GM19099 (cell line): ENCODE results near the gene ADGRL1.
"Not testable (repeated sequence)": the region's sequence is repeated elsewhere in the genome, so short reads cannot be mapped to it uniquely, and the experiment has no call there.

Experiments
- POLR2A ChIP-seq: IDR thresholded peaks from 3 replicates; pipeline ENCODE4 v1.6.1; 2011; ENCODE audit warnings: low read depth; ENCODE audit not compliant: insufficient read length; ENCODE audit errors: extremely low read depth

ADGRL1 gene

GRCh38 chr19:14205452-14206287, at the start of gene ADGRL1:
Gene ADGRL1 (minus strand): TSS chr19:14206169. CDS start chr19:14183602, 22,567 bp downstream.
- not testable (repeated sequence) for TF ChIP-seq POLR2A

DNA sequence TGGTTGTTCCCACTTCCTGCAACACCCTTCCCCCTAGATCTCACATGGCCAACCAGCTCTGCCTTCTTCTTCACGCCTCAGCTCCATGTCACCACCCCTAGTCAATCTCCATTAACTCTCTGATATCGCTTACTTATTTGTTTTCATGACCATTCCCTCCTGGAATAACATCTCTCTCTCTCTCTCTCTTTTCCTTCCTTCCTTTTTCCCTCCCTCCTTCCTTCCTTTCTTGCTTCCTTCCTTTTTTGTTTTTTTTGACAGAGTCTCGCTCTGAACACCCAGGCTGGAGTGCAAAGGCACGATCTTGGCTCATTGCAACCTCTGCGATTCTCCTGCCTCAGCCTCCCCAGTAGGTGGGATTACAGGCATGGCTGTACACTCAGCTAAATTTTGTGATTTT, 44.9 kb upstream of the ADGRL1 start:
- no peak for TF ChIP-seq POLR2A

DNA sequence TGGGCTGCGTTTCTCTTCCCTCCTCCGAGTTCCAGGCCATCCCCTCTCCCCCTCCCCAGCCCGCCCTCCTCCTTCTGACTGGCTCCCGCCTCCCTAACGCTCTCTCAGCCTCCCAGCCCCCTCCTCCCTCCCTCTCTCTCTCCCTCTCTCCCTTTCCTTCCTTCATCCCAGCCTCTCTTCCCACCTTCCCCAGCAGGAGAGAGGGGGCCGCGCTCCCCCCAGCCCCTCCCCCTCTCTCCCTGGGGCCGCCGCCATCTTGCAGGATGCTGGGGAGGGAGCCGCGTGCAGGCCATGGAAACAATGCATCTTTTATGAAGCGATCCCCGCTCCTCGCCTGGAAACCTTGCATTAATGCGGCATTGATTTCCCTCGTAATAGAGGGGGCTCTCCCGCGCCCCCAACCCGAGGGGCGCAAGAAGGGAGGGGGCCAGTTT, 42.6 kb upstream of the ADGRL1 start:
- TF ChIP-seq POLR2A: no peak

GRCh38 chr19:14237014-14237941, 31.3 kb upstream of the ADGRL1 start:
- TF ChIP-seq POLR2A: no peak

DNA sequence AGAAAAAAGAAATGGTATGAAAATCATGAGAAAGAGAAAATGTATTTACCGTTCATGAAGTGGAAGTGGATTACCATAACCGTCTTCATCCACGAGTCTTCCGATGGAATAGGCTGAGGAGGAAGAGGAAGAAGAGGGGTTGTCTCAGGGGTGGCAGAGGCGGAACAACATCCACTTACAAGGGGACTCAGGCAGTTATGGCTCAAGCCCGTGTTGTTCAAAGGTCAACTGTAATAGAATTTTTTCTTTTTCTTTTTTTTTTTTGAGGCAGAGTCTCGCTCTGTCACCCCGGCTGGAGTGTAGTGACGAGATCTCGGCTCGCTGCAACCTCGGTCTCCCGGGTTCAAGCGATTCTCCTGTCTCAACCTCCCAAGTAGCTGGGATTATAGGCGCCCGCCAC, 16.9 kb upstream of the ADGRL1 start:
- TF ChIP-seq POLR2A: no peak

DNA sequence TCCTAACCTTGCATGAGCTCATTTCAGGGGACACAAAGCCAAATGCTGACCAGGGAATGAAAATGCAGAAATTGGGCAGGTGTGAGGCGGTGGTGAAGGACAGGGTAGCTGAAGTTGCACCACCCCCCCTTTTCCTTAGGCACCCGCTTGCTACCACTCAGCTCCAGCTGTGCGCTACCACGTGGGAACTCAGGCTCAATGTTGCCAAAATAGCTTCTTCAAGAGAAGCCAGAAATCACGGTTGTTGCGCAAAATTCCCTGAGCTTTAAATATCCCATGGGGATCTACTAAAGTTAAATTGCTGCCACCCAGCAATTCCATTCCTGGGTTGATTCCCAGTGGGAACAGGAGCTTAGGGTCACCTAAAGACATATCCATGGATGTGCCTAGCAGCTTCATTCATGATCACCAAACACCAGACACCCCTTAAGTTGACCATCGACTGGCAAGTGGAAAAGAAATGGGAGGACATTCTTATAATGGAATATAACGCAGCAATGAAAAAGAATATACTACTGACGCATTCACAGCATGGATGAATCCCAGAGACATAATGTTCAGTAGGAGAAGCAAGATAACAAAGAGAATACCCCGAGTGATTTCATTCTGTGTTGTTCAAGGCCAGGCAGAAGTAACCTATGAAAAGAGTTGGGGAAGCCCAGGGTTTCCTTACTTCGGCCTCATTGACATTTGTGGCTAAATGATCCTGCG, 12.8 kb upstream of the ADGRL1 start:
- TF ChIP-seq POLR2A: no peak

GRCh38 chr19:14214580-14214979, 8.6 kb upstream of the ADGRL1 start:
- TF ChIP-seq POLR2A: no peak

DNA sequence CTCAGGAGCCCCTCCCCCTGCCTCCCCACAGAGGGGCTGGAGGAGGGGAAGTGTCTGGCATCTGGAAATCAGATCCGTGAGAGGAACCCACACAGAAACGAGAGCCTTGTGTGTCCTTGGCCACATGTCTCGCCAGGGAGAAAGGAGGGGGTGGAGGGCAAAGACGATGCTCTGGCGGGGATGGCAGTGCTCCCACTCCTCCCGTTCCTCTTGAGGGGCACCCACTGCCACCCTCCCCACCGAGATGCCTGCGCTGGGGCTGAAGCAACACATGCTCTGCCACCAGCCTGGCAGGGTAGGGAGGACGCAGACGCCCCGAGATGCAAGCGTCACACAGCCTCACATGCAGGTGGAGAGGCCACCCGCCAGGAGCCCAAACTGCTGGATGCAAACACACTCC, 2.8 kb downstream of the ADGRL1 start:
- TF ChIP-seq POLR2A: no peak

DNA sequence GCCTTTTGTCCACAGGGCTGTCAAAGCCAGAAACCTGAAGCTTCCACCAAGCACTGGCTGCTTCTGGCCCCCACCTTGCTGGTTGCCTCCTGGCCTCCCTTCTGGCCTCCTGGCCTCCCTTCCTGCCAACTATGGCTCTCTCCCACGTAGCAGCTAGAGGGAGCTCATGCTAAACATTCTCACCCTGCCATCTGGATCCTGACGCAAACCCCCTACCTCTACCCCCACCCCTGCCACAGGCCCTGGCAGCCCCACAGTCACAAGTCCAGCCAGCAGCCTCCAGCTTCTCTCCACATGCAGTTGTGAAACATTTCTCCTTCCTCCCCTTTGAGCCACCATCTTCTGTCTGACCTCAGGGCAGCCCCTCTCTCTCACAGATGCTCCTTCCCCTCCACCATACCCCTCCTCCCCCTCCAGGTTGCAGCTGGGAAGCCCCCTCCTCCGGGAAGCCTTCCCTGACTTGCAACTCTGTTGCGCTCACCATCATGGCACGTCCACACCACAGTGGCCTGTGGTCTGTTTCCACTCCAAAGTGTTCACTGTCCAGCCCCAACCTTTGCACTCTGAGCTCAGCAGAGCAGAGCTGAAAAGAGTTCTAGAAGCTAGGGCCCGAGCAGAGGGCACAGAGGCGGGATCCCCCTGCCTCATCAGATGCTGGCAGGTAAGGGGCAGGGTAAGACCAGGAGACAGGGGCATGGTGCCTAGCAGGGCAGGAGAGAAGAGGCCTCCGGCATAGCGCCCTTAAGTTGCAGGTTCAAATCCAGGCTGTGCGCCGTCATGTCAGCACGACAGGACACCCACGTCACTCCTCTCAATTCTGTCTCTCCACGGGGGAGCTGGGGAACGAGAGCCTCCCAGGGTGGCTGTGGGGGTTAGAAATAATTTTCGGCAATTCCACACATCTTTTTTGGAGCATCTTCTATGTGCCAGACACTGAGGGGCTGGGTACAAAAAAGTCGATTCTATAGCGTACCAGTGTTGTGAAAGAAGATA, 7.3 kb downstream of the ADGRL1 start:
- no peak for TF ChIP-seq POLR2A

DNA sequence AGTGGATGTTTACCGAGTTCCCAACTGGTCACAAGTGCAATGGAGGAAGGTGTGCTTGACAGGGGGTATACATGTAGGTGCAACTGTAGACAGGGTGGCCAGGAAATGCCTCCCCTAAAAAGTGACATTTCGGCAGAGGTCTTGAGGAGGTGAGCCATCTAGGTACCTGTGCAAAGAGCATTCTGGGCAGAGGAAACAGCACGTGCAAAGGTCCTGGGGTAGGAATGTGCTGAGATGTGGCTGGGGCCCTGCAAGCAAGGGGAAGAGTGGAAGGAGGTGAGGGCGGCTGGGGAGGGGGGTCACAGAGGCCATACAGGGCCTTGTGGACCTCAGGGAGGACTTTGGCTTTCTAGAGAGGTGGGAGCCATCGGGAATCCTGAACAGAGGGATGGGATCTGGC, 8.1 kb downstream of the ADGRL1 start:
- no peak for TF ChIP-seq POLR2A

GRCh38 chr19:14189415-14189814, 16.6 kb downstream of the ADGRL1 start:
- no peak for TF ChIP-seq POLR2A

DNA sequence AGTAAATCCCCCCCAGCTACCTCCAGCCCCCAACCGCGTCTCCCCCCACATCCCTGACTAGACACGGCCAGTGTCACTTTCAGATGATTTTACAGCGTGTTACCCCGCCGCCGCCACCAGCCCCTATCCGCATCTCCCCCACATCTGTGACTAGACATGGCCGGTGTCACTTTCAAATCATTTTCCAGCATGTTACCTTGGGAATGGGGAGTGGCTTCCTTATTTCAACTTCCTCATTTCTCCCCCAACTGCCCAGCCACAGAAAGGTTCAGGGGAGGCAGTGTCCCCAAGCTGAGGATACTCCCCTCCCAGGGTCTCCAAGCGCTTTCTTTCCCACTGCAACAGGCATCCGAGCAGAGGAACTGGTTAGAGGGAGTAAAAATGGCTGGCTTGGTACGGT, 18.4 kb downstream of the ADGRL1 start:
- no peak for TF ChIP-seq POLR2A

- no peak for TF ChIP-seq POLR2A
These were observed 20.8 kb downstream of the ADGRL1 start for GRCh38 chr19:14185158-14185557.
